ENCODE data around the gene XCL1. TPM values are rescaled to one million over a fixed set of nuclear protein-coding genes. Genes with fewer than 3 reads are reported as not detected.

The XCL1 gene
- total RNA-seq, 1 donor = 1.7 TPM

- no peak overlapping the region for H3K4me3 ChIP-seq (ENCODE audit: low read length)
- no peaks in the 10 kb centered on the region for H3K9me3 ChIP-seq (ENCODE audit: low read depth, low read length)
- H3K4me1 ChIP-seq (ENCODE audit: insufficient read depth, low read length) = no peaks in the 10 kb centered on the region
- H3K27me3 ChIP-seq (ENCODE audit: insufficient read depth, low read length) = no peaks in the 10 kb centered on the region
Measured at GRCh38 chr1:168606096-168606495, 29.7 kb downstream of the XCL1 start.

- Histone ChIP-seq H3K9me3 (ENCODE audit: low read depth, low read length) (no peaks in the 10 kb centered on the region), H3K4me3 (ENCODE audit: low read length) (no peak overlapping the region), H3K27me3 (ENCODE audit: insufficient read depth, low read length) (no peaks in the 10 kb centered on the region), H3K4me1 (ENCODE audit: insufficient read depth, low read length) (no peaks in the 10 kb centered on the region)
Measured at GRCh38 chr1:168607872-168608428, 31.5 kb downstream of the XCL1 start.

- H3K9me3 ChIP-seq (ENCODE audit: low read depth, low read length) = no peaks in the 10 kb centered on the region
- H3K4me1 ChIP-seq (ENCODE audit: insufficient read depth, low read length) = no peaks in the 10 kb centered on the region
- no peak overlapping the region for H3K4me3 ChIP-seq (ENCODE audit: low read length)
- H3K27me3 ChIP-seq (ENCODE audit: insufficient read depth, low read length) = no peaks in the 10 kb centered on the region
Measured at GRCh38 chr1:168608796-168609715, 32.7 kb downstream of the XCL1 start.

- Histone ChIP-seq H3K4me3 (ENCODE audit: low read length) (no peak overlapping the region), H3K4me1 (ENCODE audit: insufficient read depth, low read length) (no peaks in the 10 kb centered on the region), H3K27me3 (ENCODE audit: insufficient read depth, low read length) (no peaks in the 10 kb centered on the region), H3K9me3 (ENCODE audit: low read depth, low read length) (no peaks in the 10 kb centered on the region)
Measured at GRCh38 chr1:168609741-168610510, 33.5 kb downstream of the XCL1 start.

GRCh38 chr1:168613038-168613451 lies 36.6 kb downstream of the XCL1 start:
- Histone ChIP-seq H3K27me3 (ENCODE audit: insufficient read depth, low read length) (no peaks in the 10 kb centered on the region), H3K4me3 (ENCODE audit: low read length) (no peak overlapping the region), H3K4me1 (ENCODE audit: insufficient read depth, low read length) (no peaks in the 10 kb centered on the region), H3K9me3 (ENCODE audit: low read depth, low read length) (no peaks in the 10 kb centered on the region)

GRCh38 chr1:168613691-168614231 lies 37.4 kb downstream of the XCL1 start:
- no peak overlapping the region for H3K4me3 ChIP-seq (ENCODE audit: low read length)
- H3K27me3 ChIP-seq (ENCODE audit: insufficient read depth, low read length) = no peaks in the 10 kb centered on the region
- no peaks in the 10 kb centered on the region for H3K9me3 ChIP-seq (ENCODE audit: low read depth, low read length)
- H3K4me1 ChIP-seq (ENCODE audit: insufficient read depth, low read length) = no peaks in the 10 kb centered on the region

- Histone ChIP-seq H3K4me1 (ENCODE audit: insufficient read depth, low read length) (no peaks in the 10 kb centered on the region), H3K4me3 (ENCODE audit: low read length) (no peak overlapping the region), H3K9me3 (ENCODE audit: low read depth, low read length) (no peaks in the 10 kb centered on the region), H3K27me3 (ENCODE audit: insufficient read depth, low read length) (no peaks in the 10 kb centered on the region)
Measured at GRCh38 chr1:168614235-168614634, 37.8 kb downstream of the XCL1 start.

- no peaks in the 10 kb centered on the region for H3K27me3 ChIP-seq (ENCODE audit: insufficient read depth, low read length)
- no peaks in the 10 kb centered on the region for H3K9me3 ChIP-seq (ENCODE audit: low read depth, low read length)
- H3K4me3 ChIP-seq (ENCODE audit: low read length) = no peak overlapping the region
Measured at GRCh38 chr1:168615965-168616364, 39.6 kb downstream of the XCL1 start.

GRCh38 chr1:168617974-168618750 lies 41.8 kb downstream of the XCL1 start:
- no peaks in the 10 kb centered on the region for H3K9me3 ChIP-seq (ENCODE audit: low read depth, low read length)
- H3K27me3 ChIP-seq (ENCODE audit: insufficient read depth, low read length) = no peaks in the 10 kb centered on the region
- H3K4me1 ChIP-seq (ENCODE audit: insufficient read depth, low read length) = no peaks in the 10 kb centered on the region
- no peak overlapping the region for H3K4me3 ChIP-seq (ENCODE audit: low read length)

More at GRCh38 chr1:168615965-168616364, 39.6 kb downstream of the XCL1 start:
- H3K4me1 ChIP-seq (ENCODE audit: insufficient read depth, low read length) = no peaks in the 10 kb centered on the region

- Histone ChIP-seq H3K27me3 (ENCODE audit: insufficient read depth, low read length) (no peaks in the 10 kb centered on the region), H3K4me1 (ENCODE audit: insufficient read depth, low read length) (no peaks in the 10 kb centered on the region), H3K9me3 (ENCODE audit: low read depth, low read length) (no peaks in the 10 kb centered on the region), H3K4me3 (ENCODE audit: low read length) (no peak overlapping the region)
Measured at GRCh38 chr1:168618886-168619285, 42.5 kb downstream of the XCL1 start.

- Histone ChIP-seq H3K4me1 (ENCODE audit: insufficient read depth, low read length) (peaks cover 6% of the 10 kb centered on the region), H3K4me3 (ENCODE audit: low read length) (no peak overlapping the region), H3K9me3 (ENCODE audit: low read depth, low read length) (no peaks in the 10 kb centered on the region), H3K27me3 (ENCODE audit: insufficient read depth, low read length) (no peaks in the 10 kb centered on the region)
Measured at GRCh38 chr1:168621356-168621755, 45.0 kb downstream of the XCL1 start.

GRCh38 chr1:168623003-168623828 lies 46.8 kb downstream of the XCL1 start:
- Histone ChIP-seq H3K9me3 (ENCODE audit: low read depth, low read length) (no peaks in the 10 kb centered on the region), H3K4me3 (ENCODE audit: low read length) (no peak overlapping the region), H3K27me3 (ENCODE audit: insufficient read depth, low read length) (no peaks in the 10 kb centered on the region), H3K4me1 (ENCODE audit: insufficient read depth, low read length) (peaks cover 9% of the 10 kb centered on the region)

GRCh38 chr1:168623831-168624230 lies 47.4 kb downstream of the XCL1 start:
- H3K4me3 ChIP-seq (ENCODE audit: low read length) = no peak overlapping the region
- H3K9me3 ChIP-seq (ENCODE audit: low read depth, low read length) = no peaks in the 10 kb centered on the region
- H3K4me1 ChIP-seq (ENCODE audit: insufficient read depth, low read length) = peaks cover 9% of the 10 kb centered on the region
- H3K27me3 ChIP-seq (ENCODE audit: insufficient read depth, low read length) = no peaks in the 10 kb centered on the region

- Histone ChIP-seq H3K4me3 (ENCODE audit: low read length) (no peak overlapping the region), H3K9me3 (ENCODE audit: low read depth, low read length) (no peaks in the 10 kb centered on the region), H3K4me1 (ENCODE audit: insufficient read depth, low read length) (peaks cover 9% of the 10 kb centered on the region), H3K27me3 (ENCODE audit: insufficient read depth, low read length) (no peaks in the 10 kb centered on the region)
Measured at GRCh38 chr1:168626326-168626725, 49.9 kb downstream of the XCL1 start.
